GM19455 (cell line): Measurements from ENCODE around the gene AGPAT3.
"Not testable (repeated sequence)": the region's sequence is repeated elsewhere in the genome, so short reads cannot be mapped to it uniquely, and the experiment has no call there.

Source experiments
- ATAC-seq: cut with Tn5 transposase; IDR thresholded peaks from one replicate; pipeline ENCODE4 v1.9.1; 2021; ENCODE audit not compliant: unreplicated experiment

AGPAT3 gene

DNA sequence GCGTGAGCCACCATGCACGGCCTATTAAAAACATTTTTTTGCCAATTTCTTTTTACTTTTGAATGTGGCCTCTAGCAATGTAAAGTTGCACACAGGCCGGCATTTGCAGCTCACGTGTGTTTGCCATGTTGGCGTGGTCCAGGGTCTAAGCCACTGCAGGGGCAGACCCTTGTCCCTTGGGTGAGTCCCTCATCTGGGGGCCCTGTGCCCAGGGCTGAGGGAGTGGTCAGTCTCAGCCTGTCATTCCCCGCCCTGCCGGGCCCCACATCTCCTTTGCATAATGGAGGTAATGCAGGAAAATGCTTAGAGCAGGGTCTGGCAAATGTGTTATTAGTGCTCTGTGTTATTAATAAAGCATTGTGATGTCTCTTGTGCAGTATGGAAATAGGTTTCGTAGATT, 16.9 kb downstream of the AGPAT3 start:
- ATAC-seq, result no peak

- ATAC-seq, result no peak
These were observed 18.0 kb downstream of the AGPAT3 start for GRCh38 chr21:43882952-43883545.

GRCh38 chr21:43884012-43884860, 19.2 kb downstream of the AGPAT3 start:
- ATAC-seq, result no peak

GRCh38 chr21:43884861-43885417, 19.9 kb downstream of the AGPAT3 start:
- no peak for ATAC-seq

- no peak for ATAC-seq
These were observed 20.7 kb downstream of the AGPAT3 start for GRCh38 chr21:43885721-43886120.

GRCh38 chr21:43886565-43886964, 21.5 kb downstream of the AGPAT3 start:
- ATAC-seq, result no peak

DNA sequence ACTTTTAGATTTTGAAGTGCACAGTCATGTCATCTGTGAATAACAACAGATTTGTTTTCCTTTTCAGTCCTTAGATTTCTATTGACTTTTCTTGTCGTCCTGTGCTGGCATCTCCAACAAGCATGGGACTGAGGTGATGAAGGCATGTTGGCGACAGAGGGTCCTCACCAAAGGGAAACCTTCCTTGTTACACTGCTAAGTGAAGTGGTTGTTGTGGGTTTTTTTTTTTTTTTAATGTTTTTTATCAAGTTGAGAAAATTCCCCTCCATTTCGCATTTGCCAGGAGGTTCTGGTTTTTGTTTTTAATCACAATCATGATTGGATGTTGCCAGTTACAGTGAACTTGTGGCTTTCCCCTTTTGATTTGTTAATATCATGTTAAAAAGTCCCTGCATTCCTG, 24.0 kb downstream of the AGPAT3 start:
- no peak for ATAC-seq

DNA sequence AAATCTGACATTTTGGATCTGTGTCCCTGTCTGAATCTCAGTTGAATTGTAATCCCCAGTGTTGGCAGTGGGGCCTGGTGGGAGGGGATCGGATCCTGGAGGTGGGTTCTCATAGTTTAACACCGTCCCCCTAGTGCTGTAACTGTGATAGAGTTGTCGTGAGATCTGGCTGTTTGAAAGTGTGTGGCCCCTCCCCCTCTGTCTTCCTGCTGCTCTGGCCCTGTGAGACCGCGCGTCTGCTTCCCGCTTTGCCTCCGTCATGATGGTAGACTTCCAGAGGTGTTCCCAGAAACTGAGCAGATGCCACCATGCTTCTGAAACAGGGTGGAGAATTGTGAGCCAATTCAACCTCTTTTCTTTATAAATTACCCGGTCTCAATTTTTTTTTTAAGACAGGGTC, 25.0 kb downstream of the AGPAT3 start:
- ATAC-seq, result no peak

- no peak for ATAC-seq
These were observed 27.3 kb downstream of the AGPAT3 start for GRCh38 chr21:43892334-43892733.

GRCh38 chr21:43892984-43893535, 28.0 kb downstream of the AGPAT3 start:
- ATAC-seq, result no peak

- ATAC-seq, result no peak
These were observed 28.6 kb downstream of the AGPAT3 start for GRCh38 chr21:43893536-43894205.

GRCh38 chr21:43894206-43894577, 29.2 kb downstream of the AGPAT3 start:
- ATAC-seq, result no peak

DNA sequence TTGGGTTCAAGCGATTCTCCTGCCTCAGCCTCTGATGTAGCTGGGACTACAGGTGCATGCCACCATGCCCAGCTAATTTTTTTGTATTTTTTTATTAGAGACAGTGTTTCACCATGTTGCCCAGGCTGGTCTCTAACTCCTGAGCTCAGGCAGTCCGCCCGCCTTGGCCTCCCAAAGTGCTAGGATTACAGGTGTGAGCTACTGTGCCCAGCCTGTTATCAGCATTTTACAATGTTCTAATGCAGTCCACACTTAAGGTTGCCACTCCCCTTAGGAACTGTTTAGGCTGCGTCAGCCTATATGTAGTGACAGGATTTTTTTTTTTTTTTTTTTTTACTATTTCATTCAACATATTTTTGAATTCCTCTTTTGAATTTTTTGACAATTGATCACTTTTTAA, 30.2 kb downstream of the AGPAT3 start:
- no peak for ATAC-seq

- ATAC-seq, result not testable (repeated sequence)
These were observed 31.8 kb downstream of the AGPAT3 start for GRCh38 chr21:43896696-43897299.

- no peak for ATAC-seq
These were observed 34.5 kb downstream of the AGPAT3 start for GRCh38 chr21:43899307-43900077.

DNA sequence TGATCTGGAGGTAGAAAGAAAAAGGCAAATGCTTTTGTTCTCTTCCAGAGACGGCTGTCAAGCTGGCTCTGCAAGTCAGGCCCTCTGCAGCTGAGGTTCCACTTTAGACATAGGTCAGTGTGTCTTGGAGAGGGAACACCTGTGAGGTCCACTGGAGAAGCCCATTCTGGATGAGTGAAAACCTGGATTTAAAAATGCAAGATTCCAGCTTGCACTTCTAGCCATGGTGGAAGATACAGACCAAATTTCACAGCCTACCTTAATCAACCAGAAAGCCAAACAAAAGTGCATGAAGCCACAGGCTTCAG, 35.0 kb downstream of the AGPAT3 start:
- no peak for ATAC-seq

- no peak for ATAC-seq
These were observed 35.7 kb downstream of the AGPAT3 start for GRCh38 chr21:43900690-43901089.

DNA sequence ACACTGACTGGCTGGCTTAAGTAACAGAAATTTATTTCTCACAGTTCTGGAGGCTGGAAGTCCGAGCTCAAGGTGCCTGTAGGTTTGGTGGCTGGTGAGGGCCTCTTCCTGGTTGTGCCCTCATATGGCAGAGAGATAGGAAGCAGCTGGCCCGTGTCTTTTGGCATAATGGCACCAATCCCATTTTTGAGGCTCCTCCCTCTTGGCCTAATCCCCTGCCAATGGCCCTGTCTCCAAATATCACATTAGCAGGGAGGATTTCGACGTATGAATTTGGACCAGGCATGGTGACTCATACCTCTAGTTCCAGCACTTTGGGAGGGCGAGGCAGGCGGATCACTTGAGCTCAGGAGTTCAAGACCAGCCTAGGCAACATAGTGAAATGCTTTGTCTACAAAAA, 37.4 kb downstream of the AGPAT3 start:
- no peak for ATAC-seq

- no peak for ATAC-seq
These were observed 38.5 kb downstream of the AGPAT3 start for GRCh38 chr21:43903451-43904091.

DNA sequence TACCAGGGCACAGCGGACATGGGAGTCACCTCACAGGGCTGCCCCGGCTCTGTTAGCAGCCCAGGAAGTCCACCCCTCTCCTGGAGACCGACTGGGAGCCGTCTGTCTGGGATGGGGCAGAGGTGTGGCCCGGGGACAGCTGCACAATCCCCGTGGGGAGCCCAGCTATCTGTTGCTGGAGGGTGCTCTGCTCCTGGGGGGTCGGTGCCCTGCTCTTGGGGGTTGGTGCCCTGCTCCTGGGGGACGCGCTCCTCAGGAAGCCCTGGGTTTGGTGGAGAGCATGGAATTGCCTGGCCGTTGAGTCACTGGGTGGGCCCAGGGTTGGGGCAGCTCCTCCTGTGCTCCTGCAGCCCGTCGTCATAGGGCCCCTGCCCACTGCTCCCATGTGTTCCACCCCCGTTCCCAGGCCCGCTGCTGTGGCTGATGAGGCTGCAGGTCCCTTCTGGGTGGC, 39.3 kb downstream of the AGPAT3 start:
- no peak for ATAC-seq
